ENCODE data around the gene TPM4. TPM values are rescaled to one million over a fixed set of nuclear protein-coding genes. Genes with fewer than 3 reads are reported as not detected.

The TPM4 gene
- total and polyA plus RNA-seq, 2 experiments from 2014 or later: 223 to 288 TPM

GRCh38 chr19:16133818-16134217, 57.5 kb downstream of the TPM4 start:
- H4K20me1 ChIP-seq (replicated peaks; ENCODE audit: insufficient read depth): peaks cover 3% of the 10 kb centered on the region; the same call in 1 of the 2 replicates
- ATAC-seq (no peak), DNase-seq (ENCODE audit: low spot score) (no peak)
- H3F3A ChIP-seq (replicated peaks; ENCODE audit: low read depth): no peaks in the 10 kb centered on the region
- H3K4me3 ChIP-seq: no peak overlapping the region
- Mint-ChIP-seq H3K27ac (no peak overlapping the region), H3K36me3 (ENCODE audit: low read depth) (peaks cover 56% of the 10 kb centered on the region), H3K27me3 (ENCODE audit: insufficient read depth, low read depth, poor library complexity) (peaks cover 5% of the 10 kb centered on the region), H3K4me3 (no peak overlapping the region), H3K9me3 (peaks cover 2% of the 10 kb centered on the region), H3K4me1 (0 out of 3 replicates have a peak, but pooled peaks cover 4% of the 10 kb centered on the region)
- no peaks in the 10 kb centered on the region for H3K9me2 ChIP-seq (ENCODE audit: insufficient read depth)
- H3K36me3 ChIP-seq (ENCODE audit: insufficient read depth): peaks cover 9% of the 10 kb centered on the region
- H2AFZ ChIP-seq: no peak overlapping the region
- no peaks in the 10 kb centered on the region for H3K27me3 ChIP-seq (ENCODE audit: insufficient read depth)
- no peaks in the 10 kb centered on the region for H3K79me2 ChIP-seq (replicated peaks; ENCODE audit: insufficient read depth)
- H3K27ac ChIP-seq (ENCODE audit: low read depth): no peak overlapping the region
- H3K4me1 ChIP-seq (ENCODE audit: insufficient read depth): no peaks in the 10 kb centered on the region
- H3K4me2 ChIP-seq: no peak overlapping the region
- TF ChIP-seq, protein P1, sequence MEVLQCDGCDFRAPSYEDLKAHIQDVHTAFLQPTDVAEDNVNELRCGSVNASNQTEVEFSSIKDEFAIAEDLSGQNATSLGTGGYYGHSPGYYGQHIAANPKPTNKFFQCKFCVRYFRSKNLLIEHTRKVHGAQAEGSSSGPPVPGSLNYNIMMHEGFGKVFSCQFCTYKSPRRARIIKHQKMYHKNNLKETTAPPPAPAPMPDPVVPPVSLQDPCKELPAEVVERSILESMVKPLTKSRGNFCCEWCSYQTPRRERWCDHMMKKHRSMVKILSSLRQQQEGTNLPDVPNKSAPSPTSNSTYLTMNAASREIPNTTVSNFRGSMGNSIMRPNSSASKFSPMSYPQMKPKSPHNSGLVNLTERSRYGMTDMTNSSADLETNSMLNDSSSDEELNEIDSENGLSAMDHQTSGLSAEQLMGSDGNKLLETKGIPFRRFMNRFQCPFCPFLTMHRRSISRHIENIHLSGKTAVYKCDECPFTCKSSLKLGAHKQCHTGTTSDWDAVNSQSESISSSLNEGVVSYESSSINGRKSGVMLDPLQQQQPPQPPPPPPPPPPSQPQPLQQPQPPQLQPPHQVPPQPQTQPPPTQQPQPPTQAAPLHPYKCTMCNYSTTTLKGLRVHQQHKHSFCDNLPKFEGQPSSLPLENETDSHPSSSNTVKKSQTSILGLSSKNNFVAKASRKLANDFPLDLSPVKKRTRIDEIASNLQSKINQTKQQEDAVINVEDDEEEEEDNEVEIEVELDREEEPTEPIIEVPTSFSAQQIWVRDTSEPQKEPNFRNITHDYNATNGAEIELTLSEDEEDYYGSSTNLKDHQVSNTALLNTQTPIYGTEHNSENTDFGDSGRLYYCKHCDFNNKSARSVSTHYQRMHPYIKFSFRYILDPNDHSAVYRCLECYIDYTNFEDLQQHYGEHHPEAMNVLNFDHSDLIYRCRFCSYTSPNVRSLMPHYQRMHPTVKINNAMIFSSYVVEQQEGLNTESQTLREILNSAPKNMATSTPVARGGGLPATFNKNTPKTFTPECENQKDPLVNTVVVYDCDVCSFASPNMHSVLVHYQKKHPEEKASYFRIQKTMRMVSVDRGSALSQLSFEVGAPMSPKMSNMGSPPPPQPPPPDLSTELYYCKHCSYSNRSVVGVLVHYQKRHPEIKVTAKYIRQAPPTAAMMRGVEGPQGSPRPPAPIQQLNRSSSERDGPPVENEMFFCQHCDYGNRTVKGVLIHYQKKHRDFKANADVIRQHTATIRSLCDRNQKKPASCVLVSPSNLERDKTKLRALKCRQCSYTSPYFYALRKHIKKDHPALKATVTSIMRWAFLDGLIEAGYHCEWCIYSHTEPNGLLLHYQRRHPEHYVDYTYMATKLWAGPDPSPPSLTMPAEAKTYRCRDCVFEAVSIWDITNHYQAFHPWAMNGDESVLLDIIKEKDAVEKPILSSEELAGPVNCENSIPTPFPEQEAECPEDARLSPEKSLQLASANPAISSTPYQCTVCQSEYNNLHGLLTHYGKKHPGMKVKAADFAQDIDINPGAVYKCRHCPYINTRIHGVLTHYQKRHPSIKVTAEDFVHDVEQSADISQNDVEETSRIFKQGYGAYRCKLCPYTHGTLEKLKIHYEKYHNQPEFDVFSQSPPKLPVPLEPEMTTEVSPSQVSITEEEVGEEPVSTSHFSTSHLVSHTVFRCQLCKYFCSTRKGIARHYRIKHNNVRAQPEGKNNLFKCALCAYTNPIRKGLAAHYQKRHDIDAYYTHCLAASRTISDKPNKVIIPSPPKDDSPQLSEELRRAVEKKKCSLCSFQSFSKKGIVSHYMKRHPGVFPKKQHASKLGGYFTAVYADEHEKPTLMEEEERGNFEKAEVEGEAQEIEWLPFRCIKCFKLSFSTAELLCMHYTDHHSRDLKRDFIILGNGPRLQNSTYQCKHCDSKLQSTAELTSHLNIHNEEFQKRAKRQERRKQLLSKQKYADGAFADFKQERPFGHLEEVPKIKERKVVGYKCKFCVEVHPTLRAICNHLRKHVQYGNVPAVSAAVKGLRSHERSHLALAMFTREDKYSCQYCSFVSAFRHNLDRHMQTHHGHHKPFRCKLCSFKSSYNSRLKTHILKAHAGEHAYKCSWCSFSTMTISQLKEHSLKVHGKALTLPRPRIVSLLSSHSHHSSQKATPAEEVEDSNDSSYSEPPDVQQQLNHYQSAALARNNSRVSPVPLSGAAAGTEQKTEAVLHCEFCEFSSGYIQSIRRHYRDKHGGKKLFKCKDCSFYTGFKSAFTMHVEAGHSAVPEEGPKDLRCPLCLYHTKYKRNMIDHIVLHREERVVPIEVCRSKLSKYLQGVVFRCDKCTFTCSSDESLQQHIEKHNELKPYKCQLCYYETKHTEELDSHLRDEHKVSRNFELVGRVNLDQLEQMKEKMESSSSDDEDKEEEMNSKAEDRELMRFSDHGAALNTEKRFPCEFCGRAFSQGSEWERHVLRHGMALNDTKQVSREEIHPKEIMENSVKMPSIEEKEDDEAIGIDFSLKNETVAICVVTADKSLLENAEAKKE (CRISPR knock-in tag; IDR thresholded peaks at IDR 0.05): no peak
- no peak for TF ChIP-seq JUNB (IDR thresholded peaks at IDR 0.05; ENCODE audit: unreplicated experiment)
- TF ChIP-seq, protein P2, sequence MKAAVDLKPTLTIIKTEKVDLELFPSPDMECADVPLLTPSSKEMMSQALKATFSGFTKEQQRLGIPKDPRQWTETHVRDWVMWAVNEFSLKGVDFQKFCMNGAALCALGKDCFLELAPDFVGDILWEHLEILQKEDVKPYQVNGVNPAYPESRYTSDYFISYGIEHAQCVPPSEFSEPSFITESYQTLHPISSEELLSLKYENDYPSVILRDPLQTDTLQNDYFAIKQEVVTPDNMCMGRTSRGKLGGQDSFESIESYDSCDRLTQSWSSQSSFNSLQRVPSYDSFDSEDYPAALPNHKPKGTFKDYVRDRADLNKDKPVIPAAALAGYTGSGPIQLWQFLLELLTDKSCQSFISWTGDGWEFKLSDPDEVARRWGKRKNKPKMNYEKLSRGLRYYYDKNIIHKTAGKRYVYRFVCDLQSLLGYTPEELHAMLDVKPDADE (IDR thresholded peaks at IDR 0.05): no peak
- TF ChIP-seq REST (IDR thresholded peaks at IDR 0.05; ENCODE audit: unreplicated experiment): no peak
- TF ChIP-seq EZH2phosphoT487 (IDR thresholded peaks at IDR 0.05; ENCODE audit: unreplicated experiment): no peak
- TF ChIP-seq ZNF114 (CRISPR knock-in tag; IDR thresholded peaks at IDR 0.05): no peak
- no peak for TF ChIP-seq CREB1 (CRISPR knock-in tag; IDR thresholded peaks at IDR 0.05; ENCODE audit: low read depth)
- TF ChIP-seq EZH2 (IDR thresholded peaks at IDR 0.05; ENCODE audit: low read depth, unreplicated experiment): no peak
- no peak for TF ChIP-seq ZNF331 (CRISPR knock-in tag; IDR thresholded peaks at IDR 0.05; ENCODE audit: low read depth)
- TF ChIP-seq NANOG (IDR thresholded peaks at IDR 0.05; ENCODE audit: borderline replicate concordance): no peak
- TF ChIP-seq STAT1 (IDR thresholded peaks at IDR 0.05; ENCODE audit: unreplicated experiment): no peak
- TF ChIP-seq, protein P3, sequence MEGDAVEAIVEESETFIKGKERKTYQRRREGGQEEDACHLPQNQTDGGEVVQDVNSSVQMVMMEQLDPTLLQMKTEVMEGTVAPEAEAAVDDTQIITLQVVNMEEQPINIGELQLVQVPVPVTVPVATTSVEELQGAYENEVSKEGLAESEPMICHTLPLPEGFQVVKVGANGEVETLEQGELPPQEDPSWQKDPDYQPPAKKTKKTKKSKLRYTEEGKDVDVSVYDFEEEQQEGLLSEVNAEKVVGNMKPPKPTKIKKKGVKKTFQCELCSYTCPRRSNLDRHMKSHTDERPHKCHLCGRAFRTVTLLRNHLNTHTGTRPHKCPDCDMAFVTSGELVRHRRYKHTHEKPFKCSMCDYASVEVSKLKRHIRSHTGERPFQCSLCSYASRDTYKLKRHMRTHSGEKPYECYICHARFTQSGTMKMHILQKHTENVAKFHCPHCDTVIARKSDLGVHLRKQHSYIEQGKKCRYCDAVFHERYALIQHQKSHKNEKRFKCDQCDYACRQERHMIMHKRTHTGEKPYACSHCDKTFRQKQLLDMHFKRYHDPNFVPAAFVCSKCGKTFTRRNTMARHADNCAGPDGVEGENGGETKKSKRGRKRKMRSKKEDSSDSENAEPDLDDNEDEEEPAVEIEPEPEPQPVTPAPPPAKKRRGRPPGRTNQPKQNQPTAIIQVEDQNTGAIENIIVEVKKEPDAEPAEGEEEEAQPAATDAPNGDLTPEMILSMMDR (conservative IDR thresholded peaks at IDR 0.05; ENCODE audit: low read depth in 2 of 2): no peak
- no peak for TF ChIP-seq POLR2AphosphoS5 (IDR thresholded peaks at IDR 0.05; ENCODE audit: low read depth)
